GM12891 (cell line): ENCODE measurements around the gene MAB21L4.

Experiments used
- DNase-seq: peaks from one replicate; pipeline ENCODE4 v3.0.0; 2011; ENCODE audit warnings: low spot score; ENCODE audit not compliant: insufficient read length
- FAIRE-seq: peaks from 2 replicates; lab custom pipeline; 2011; peaks lifted over from hg19 to GRCh38; lab: Jason Lieb, UNC
- PAX5 ChIP-seq: IDR thresholded peaks from 2 replicates; pipeline ENCODE4 v1.6.1; 2011; ENCODE audit warnings: low read length, moderate library complexity, mild to moderate bottlenecking; ENCODE audit not compliant: insufficient read depth, severe bottlenecking
- POLR2A ChIP-seq: IDR thresholded peaks from 2 replicates; pipeline ENCODE4 v1.6.1; 2011; ENCODE audit warnings: low read depth, low read length, control low read depth
- POLR2AphosphoS5 ChIP-seq: IDR thresholded peaks from 2 replicates; pipeline ENCODE4 v1.6.1; 2011; ENCODE audit warnings: low read depth, low read length, control low read depth
- POU2F2 ChIP-seq: IDR thresholded peaks from 2 replicates; pipeline ENCODE4 v1.6.1; 2011; ENCODE audit warnings: low read depth, mild to moderate bottlenecking, control low read depth, low read length, moderate library complexity
- SPI1 ChIP-seq: IDR thresholded peaks from 2 replicates; pipeline ENCODE4 v1.6.1; 2011; ENCODE audit warnings: low read depth, low read length, control low read depth
- TAF1 ChIP-seq: IDR thresholded peaks from 2 replicates; pipeline ENCODE4 v1.6.1; 2011; ENCODE audit warnings: low read depth, low read length, control low read depth

Gene MAB21L4

DNA sequence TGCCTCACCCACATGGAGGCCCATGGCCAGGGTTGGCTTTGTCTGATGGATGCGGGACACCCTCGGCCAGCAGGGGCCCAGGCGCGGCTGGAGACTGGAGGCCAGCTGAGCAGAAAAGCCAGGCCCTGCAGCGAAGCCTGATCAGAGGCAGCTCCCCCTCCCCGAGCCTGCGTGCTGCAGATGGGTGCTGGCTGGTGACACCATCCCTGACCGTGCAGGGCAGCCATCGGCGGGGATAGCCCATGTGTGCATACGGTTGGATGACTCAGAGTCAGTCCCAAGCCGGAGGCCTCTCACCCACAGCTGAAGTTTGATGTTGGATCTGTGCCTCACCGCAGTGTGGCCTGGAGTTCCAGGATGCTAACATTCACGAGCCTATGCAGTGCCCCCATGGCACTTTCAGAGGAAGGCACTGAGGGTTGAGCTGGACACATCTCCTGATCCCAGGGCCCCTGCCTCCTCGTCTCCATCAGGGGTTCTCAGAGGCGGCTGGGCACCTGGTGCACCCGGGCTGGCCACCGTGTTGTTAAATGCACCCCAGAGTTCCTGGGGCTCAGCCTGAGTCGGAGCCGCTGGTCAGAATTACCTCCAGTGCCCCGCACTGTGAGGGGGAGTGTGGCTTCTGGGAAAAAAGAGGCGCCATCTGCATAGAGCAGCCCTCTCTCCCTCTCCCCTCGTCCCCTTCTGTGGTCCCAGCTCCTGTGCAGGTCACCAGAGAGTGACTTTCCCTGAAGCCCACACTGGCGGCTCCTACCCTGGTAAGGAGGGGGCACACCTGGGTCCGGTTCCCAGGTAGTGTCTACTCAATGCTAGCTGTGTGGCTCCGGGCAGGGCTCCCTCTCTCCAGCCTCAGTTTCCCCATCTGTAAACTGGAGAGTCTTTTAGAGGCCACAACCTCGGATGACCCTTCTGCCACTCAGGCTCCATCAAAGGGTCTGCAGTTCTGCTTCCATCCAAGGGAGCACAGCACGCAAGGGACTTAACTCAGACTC, 56.5 kb downstream of the MAB21L4 start:
- DNase-seq (no peak), FAIRE-seq (no peak)
- TF ChIP-seq POLR2A (no peak), POLR2AphosphoS5 (no peak), POU2F2 (no peak)

GRCh38 chr2:240837621-240838020, 58.3 kb downstream of the MAB21L4 start:
- FAIRE-seq (no peak), DNase-seq (no peak)
- no peak for TF ChIP-seq POU2F2
- TF ChIP-seq TAF1, result no peak
- no peak for TF ChIP-seq POLR2A
- TF ChIP-seq POLR2AphosphoS5, result no peak
- TF ChIP-seq PAX5, result no peak
- no peak for TF ChIP-seq SPI1

DNA sequence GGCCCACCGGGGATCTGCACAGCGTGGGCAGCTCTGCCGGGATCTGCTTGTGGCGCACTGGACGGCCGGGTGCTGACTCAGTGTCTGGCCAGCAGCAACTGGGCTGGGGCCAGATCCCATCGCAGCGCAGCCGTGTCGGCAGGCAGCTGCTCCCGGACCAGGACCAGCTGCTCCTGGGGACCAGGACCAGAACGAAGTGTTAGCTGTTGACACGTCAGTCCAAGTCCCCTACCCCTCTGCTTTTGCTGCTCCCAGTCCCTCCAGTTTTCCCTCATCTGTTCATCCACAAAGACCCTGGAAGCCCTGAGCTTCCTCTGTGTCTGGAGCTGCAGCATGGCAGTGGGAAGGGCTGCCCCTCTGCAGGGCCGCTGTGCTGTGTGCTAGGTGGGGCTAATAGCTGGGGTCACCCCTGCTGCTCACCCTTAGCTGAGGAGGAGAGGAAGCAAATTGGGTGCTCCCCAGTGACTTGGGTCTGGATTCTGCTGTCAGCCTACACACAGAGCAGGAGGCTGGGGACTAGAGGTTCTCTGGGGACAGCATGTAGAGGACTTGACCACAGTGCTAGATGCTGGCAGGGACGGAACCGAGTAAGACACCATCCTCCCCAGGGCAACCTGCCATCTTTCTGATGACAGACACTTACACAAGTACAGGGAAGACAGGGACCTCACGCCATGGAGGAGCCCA, 59.0 kb downstream of the MAB21L4 start:
- TF ChIP-seq SPI1, result no peak
- TF ChIP-seq POU2F2, result no peak
- TF ChIP-seq PAX5, result no peak
- TF ChIP-seq TAF1, result no peak
- TF ChIP-seq POLR2AphosphoS5, result no peak
- TF ChIP-seq POLR2A, result no peak
- FAIRE-seq (no peak), DNase-seq (no peak)
